ENCODE data around the gene PDE4D.

DNA sequence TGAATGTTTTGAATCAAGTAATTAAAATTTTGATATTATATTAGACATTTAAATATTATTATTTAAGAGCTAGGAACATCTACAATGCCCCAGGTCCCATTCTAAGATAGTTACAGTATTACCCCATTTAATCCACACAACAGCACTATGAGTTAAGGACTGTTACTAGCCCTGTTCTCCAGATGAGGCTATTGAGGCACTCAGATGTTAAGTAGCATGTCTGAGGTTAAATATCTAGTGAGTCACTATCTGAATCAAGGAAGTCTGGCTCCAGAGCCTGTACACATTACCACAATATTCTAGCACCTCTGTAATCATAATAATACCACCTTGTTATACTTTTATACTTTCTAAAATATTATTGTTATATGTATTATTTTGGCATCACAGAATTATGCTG, 304.6 kb downstream of the PDE4D start:
- TF ChIP-seq, protein P1, sequence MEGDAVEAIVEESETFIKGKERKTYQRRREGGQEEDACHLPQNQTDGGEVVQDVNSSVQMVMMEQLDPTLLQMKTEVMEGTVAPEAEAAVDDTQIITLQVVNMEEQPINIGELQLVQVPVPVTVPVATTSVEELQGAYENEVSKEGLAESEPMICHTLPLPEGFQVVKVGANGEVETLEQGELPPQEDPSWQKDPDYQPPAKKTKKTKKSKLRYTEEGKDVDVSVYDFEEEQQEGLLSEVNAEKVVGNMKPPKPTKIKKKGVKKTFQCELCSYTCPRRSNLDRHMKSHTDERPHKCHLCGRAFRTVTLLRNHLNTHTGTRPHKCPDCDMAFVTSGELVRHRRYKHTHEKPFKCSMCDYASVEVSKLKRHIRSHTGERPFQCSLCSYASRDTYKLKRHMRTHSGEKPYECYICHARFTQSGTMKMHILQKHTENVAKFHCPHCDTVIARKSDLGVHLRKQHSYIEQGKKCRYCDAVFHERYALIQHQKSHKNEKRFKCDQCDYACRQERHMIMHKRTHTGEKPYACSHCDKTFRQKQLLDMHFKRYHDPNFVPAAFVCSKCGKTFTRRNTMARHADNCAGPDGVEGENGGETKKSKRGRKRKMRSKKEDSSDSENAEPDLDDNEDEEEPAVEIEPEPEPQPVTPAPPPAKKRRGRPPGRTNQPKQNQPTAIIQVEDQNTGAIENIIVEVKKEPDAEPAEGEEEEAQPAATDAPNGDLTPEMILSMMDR (conservative IDR thresholded peaks at IDR 0.05; ENCODE audit: low read depth, low read length) = no peak
- TF ChIP-seq EZH2 (IDR thresholded peaks at IDR 0.05; ENCODE audit: borderline replicate concordance, low read depth, low read length, poor library complexity, severe bottlenecking) = no peak
